MM.1S (cell line): ENCODE results near the gene FUCA1.
"Not testable (repeated sequence)": the region's sequence is repeated elsewhere in the genome, so short reads cannot be mapped to it uniquely, and the experiment has no call there.

Experiments used
- DNase-seq: peaks from one replicate; pipeline ENCODE4 v3.0.0-alpha.2; 2015
- H2AFZ ChIP-seq: fragments of 300-600 bp; sonication (generic); 2 replicates; pipeline ENCODE4 v1.6.0; 2016; ENCODE audit warnings: antibody characterized with exemption, low read length
- H3F3A ChIP-seq: fragments of 300-600 bp; sonication (generic); 2 replicates; pipeline ENCODE4 v1.6.1; 2016; ENCODE audit warnings: mild to moderate bottlenecking, antibody characterized with exemption, low read length, moderate library complexity, mixed read lengths; ENCODE audit not compliant: insufficient read depth
- H3K27ac ChIP-seq: fragments of 300-600 bp; sonication (generic); 2 replicates; pipeline ENCODE4 v1.5.1; 2016; ENCODE audit warnings: mild to moderate bottlenecking, low read length
- H3K27me3 ChIP-seq: fragments of 300-600 bp; sonication (generic); replicated peaks from 2 replicates; pipeline ENCODE4 v1.6.0; 2016; ENCODE audit warnings: low read length; ENCODE audit not compliant: insufficient read depth
- H3K36me3 ChIP-seq: fragments of 300-600 bp; sonication (generic); replicated peaks from 2 replicates; pipeline ENCODE4 v1.6.1; 2016; ENCODE audit warnings: mild to moderate bottlenecking, low read length, mixed read lengths; ENCODE audit not compliant: insufficient read depth
- H3K4me1 ChIP-seq: fragments of 300-600 bp; sonication (generic); 2 replicates; pipeline ENCODE4 v1.6.1; 2016; ENCODE audit warnings: low read length, mixed read lengths
- H3K4me2 ChIP-seq: fragments of 300-600 bp; sonication (generic); 2 replicates; pipeline ENCODE4 v1.6.0; 2016; ENCODE audit warnings: low read depth, low read length
- H3K4me3 ChIP-seq: fragments of 300-600 bp; sonication (generic); 2 replicates; pipeline ENCODE4 v1.5.1; 2016; ENCODE audit warnings: low read length, mixed read lengths
- H3K79me2 ChIP-seq: fragments of 300-600 bp; sonication (generic); 2 replicates; pipeline ENCODE4 v1.6.1; 2016; ENCODE audit warnings: mixed run types, low read length, mixed read lengths
- H3K9ac ChIP-seq: fragments of 300-600 bp; sonication (generic); 2 replicates; pipeline ENCODE4 v1.6.1; 2016; ENCODE audit warnings: low read length, mixed read lengths
- H3K9me2 ChIP-seq: fragments of 300-600 bp; sonication (generic); replicated peaks from 2 replicates; pipeline ENCODE4 v1.6.1; 2016; ENCODE audit warnings: mild to moderate bottlenecking, low read length, mixed read lengths; ENCODE audit not compliant: insufficient read depth
- H3K9me3 ChIP-seq: fragments of 300-600 bp; sonication (generic); replicated peaks from 2 replicates; pipeline ENCODE4 v1.6.1; 2016; ENCODE audit warnings: mild to moderate bottlenecking, low read length, mixed read lengths; ENCODE audit not compliant: insufficient read depth
- H4K20me1 ChIP-seq: fragments of 300-600 bp; sonication (generic); 2 replicates; pipeline ENCODE4 v1.6.1; 2016; ENCODE audit warnings: mild to moderate bottlenecking, low read length, moderate library complexity, mixed read lengths; ENCODE audit not compliant: insufficient read depth
- EZH2 ChIP-seq: fragments of 300-600 bp; sonication (generic); optimal IDR thresholded peaks from 2 replicates; pipeline ENCODE3; 2017; ENCODE audit warnings: low read depth, mild to moderate bottlenecking, antibody characterized with exemption, low read length, mixed read lengths
- EZH2phosphoT487 ChIP-seq: fragments of 300-600 bp; sonication (generic); IDR thresholded peaks from 2 replicates; pipeline ENCODE4 v1.6.1; 2018; ENCODE audit warnings: antibody characterized with exemption, low read length
- TF ChIP-seq, protein P1 (sequence below): fragments of 300-600 bp; sonication (generic); IDR thresholded peaks from 2 replicates; pipeline ENCODE4 v1.5.1; 2016; ENCODE audit warnings: antibody characterized with exemption, low read length, mixed read lengths

The FUCA1 gene

DNA sequence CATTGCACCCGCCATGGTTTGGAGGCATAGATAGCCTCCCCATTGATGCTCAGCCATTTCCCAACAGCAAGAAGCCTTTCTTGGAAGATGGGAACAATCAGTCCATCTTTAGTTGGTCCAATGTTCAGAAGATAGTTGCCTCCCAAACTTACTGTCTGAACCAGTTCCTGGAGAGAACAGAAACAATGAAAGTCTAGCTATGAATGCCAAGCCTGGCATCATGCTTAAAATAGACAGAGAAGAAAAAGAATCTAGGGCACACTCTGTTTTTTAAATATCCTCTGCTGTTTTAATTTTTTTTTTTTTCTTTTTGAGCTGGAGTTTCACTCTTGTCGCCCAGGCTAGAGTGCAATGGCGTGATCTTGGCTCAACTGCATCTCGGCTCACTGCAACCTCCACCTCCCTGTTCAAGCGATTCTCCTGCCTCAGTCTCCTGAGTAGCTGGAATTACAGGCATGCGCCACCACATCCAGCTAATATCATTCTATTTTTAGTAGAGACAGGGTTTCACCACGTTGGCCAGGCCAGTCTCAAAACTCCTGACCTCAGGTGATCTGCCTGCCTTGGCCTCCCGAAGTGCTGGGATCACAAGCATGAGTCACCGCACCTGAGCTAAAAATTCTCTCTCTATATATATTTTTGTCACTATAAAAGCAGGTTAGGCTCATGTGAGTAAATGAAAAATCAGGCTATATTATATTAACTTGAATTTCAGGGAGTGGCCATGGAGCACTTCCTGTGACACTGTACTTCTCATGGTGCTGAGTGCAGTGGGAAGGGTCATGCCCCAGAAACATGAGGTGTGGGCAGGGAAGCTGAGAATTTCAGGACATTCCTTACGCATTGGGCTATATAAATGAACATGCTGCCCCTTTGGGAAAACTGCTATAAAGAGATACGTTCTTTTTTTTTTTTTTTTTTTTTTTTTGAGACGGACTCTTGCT lies 19.1 kb downstream of the FUCA1 start:
- H2AFZ ChIP-seq, result no peak overlapping the region
- no peak overlapping the region for H3K9ac ChIP-seq
- H4K20me1 ChIP-seq, result no peaks in the 10 kb centered on the region
- H3K4me1 ChIP-seq, result no peaks in the 10 kb centered on the region
- H3K27ac ChIP-seq, result no peak overlapping the region
- TF ChIP-seq, protein P1, sequence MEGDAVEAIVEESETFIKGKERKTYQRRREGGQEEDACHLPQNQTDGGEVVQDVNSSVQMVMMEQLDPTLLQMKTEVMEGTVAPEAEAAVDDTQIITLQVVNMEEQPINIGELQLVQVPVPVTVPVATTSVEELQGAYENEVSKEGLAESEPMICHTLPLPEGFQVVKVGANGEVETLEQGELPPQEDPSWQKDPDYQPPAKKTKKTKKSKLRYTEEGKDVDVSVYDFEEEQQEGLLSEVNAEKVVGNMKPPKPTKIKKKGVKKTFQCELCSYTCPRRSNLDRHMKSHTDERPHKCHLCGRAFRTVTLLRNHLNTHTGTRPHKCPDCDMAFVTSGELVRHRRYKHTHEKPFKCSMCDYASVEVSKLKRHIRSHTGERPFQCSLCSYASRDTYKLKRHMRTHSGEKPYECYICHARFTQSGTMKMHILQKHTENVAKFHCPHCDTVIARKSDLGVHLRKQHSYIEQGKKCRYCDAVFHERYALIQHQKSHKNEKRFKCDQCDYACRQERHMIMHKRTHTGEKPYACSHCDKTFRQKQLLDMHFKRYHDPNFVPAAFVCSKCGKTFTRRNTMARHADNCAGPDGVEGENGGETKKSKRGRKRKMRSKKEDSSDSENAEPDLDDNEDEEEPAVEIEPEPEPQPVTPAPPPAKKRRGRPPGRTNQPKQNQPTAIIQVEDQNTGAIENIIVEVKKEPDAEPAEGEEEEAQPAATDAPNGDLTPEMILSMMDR, result no peak
- no peak for TF ChIP-seq EZH2
- TF ChIP-seq EZH2phosphoT487, result no peak
- H3K9me3 ChIP-seq, result no peaks in the 10 kb centered on the region
- no peak overlapping the region for H3K4me3 ChIP-seq
- H3F3A ChIP-seq, result no peaks in the 10 kb centered on the region
- H3K27me3 ChIP-seq, result no peaks in the 10 kb centered on the region
- H3K9me2 ChIP-seq, result no peaks in the 10 kb centered on the region
- peaks cover 6% of the 10 kb centered on the region for H3K36me3 ChIP-seq
- no peaks in the 10 kb centered on the region for H3K79me2 ChIP-seq
- H3K4me2 ChIP-seq, result no peak overlapping the region
- DNase-seq, result no peak

DNA sequence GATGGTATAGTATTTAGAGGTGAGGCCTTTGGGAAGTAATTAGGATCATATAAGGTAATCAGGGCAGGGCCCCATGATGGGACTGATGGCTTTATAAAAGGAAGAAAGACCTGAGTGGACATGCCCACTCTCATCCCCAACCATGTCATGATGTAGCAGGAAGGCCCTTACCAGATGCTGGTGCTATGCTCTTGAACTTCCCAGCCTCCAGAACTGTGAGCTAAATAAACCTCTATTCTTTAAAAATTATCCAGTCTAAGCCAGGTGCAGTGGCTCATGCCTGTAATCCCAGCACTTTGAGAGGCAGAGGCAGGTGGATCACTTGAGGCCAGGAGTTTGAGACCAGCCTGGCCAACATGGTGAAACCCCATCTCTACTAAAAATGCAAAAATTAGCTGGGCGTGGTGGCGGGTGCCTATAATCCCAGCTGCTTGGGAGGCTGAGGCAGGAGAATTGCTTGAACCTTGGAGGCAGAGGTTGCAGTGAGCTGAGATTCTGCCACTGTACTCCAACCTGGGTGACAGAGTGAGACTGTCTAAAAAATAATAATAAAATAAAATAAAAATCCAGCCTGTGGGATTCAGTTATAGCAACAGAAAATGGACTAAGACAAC lies 20.5 kb downstream of the FUCA1 start:
- not testable (repeated sequence) for H2AFZ ChIP-seq, H3K4me2 ChIP-seq, H3K9me3 ChIP-seq, H3F3A ChIP-seq, H3K79me2 ChIP-seq, H3K27ac ChIP-seq, H3K36me3 ChIP-seq, H4K20me1 ChIP-seq, H3K4me1 ChIP-seq, DNase-seq, H3K9me2 ChIP-seq, H3K9ac ChIP-seq, H3K27me3 ChIP-seq, H3K4me3 ChIP-seq

DNA sequence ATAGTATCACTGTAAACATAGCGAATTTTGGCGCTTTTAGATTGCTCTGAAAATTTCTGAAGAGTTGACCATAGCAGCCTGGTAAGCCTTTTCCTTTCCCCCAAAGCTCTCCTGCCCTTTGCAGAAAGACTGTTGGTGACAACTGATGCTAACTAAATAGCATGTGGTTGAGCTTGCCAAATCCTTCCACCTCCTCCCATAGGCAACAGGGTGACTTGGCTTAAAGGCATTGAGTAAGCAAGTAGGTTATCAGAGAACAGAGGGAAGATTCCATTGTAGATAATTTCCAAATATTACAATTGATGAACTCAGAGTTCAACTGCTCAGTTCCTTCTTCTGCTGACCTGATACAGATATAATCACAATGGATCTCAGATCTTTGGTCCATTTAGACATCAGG lies 22.9 kb downstream of the FUCA1 start:
- Histone ChIP-seq H3K4me3 (no peak overlapping the region), H3K9me3 (no peaks in the 10 kb centered on the region), H3K4me2 (no peak overlapping the region), H3K9me2 (no peaks in the 10 kb centered on the region), H2AFZ (no peak overlapping the region), H3K27me3 (no peaks in the 10 kb centered on the region), H3K4me1 (no peaks in the 10 kb centered on the region), H3K27ac (no peak overlapping the region), H3K79me2 (no peaks in the 10 kb centered on the region), H3K9ac (no peak overlapping the region), H4K20me1 (no peaks in the 10 kb centered on the region), H3K36me3 (peaks cover 6% of the 10 kb centered on the region), H3F3A (no peaks in the 10 kb centered on the region)
- TF ChIP-seq, protein P1, result no peak
- TF ChIP-seq EZH2phosphoT487 (no peak), EZH2 (no peak)
- DNase-seq, result no peak

DNA sequence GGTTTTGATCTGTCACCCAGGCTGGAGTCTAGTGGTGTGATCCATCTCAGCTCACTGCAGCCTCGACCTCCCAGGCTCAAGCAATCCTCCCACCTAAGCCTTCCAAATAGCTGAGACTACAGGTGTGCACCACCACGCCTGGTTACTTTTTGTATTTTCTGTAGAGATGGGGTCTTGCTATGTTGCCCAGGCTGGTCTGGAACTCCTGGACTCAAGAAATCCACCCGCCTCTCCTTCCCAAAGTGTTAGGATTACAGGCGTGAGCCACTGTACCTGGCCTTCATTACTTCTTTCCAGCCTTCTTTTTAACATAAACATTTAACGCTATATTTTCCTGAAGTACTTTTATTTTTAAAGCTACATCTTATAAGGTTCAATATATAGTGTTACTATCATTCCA lies 24.4 kb downstream of the FUCA1 start:
- no peak for DNase-seq
- H3K79me2 ChIP-seq, result no peaks in the 10 kb centered on the region
- TF ChIP-seq EZH2 (no peak), EZH2phosphoT487 (no peak)
- TF ChIP-seq, protein P1, result no peak
- H3K9me2 ChIP-seq, result no peaks in the 10 kb centered on the region
- H3K36me3 ChIP-seq, result peaks cover 6% of the 10 kb centered on the region
- H2AFZ ChIP-seq, result no peak overlapping the region
- no peak overlapping the region for H3K9ac ChIP-seq
- no peaks in the 10 kb centered on the region for H3K27me3 ChIP-seq
- H4K20me1 ChIP-seq, result no peaks in the 10 kb centered on the region
- no peaks in the 10 kb centered on the region for H3K9me3 ChIP-seq
- H3K4me3 ChIP-seq, result no peak overlapping the region
- no peaks in the 10 kb centered on the region for H3F3A ChIP-seq
- H3K27ac ChIP-seq, result no peak overlapping the region
- H3K4me1 ChIP-seq, result no peaks in the 10 kb centered on the region
- no peak overlapping the region for H3K4me2 ChIP-seq
